D721Med (cell line): Measurements from ENCODE around the gene COX6A2.
"Not testable (repeated sequence)": the region's sequence is repeated elsewhere in the genome, so short reads cannot be mapped to it uniquely, and the experiment has no call there.

Experiments used
- DNase-seq: peaks from one replicate; pipeline ENCODE4 v3.0.0; 2011; ENCODE audit warnings: low spot score; ENCODE audit not compliant: insufficient read length
- FAIRE-seq: peaks from 2 replicates; lab custom pipeline; 2011; peaks lifted over from hg19 to GRCh38; lab: Jason Lieb, UNC
- TF ChIP-seq, protein P1 (sequence below): IDR thresholded peaks from 2 replicates; pipeline ENCODE4 v1.5.1; 2012; ENCODE audit warnings: mild to moderate bottlenecking, control low read depth; ENCODE audit not compliant: insufficient read depth; ENCODE audit errors: missing control alignments

The COX6A2 gene

DNA sequence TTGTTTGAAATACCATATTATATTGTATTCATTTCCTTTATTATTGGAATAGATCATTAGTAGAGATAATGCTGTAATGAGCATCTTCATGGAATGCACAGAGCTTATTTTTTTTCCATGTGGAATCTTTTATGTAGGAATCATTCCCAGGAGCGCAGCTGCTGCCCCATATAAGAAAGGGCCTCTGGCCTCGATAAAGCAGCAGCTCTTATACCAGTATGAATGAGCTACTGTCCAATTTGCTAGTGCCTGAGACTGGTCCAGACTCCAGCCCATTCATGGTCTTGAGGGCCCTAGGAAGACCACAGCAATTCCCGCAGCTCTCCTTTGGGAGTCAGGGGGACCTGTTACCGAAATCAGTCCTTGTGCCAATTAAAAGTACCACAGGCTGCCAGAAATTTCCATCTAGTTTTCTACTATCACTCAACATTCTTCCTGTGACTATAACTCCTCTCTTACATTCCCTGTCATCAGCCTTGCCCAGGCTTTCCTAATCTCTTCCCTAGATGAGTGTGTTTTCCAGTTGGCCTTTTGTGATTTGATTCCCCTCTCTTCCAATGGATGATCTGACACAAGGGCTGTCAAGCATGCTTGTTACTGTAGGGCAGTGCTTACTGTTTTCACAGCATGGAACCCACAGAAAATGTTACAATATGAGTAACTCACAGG, 12.5 kb upstream of the COX6A2 start:
- FAIRE-seq (no peak), DNase-seq (no peak)
- TF ChIP-seq, protein P1, sequence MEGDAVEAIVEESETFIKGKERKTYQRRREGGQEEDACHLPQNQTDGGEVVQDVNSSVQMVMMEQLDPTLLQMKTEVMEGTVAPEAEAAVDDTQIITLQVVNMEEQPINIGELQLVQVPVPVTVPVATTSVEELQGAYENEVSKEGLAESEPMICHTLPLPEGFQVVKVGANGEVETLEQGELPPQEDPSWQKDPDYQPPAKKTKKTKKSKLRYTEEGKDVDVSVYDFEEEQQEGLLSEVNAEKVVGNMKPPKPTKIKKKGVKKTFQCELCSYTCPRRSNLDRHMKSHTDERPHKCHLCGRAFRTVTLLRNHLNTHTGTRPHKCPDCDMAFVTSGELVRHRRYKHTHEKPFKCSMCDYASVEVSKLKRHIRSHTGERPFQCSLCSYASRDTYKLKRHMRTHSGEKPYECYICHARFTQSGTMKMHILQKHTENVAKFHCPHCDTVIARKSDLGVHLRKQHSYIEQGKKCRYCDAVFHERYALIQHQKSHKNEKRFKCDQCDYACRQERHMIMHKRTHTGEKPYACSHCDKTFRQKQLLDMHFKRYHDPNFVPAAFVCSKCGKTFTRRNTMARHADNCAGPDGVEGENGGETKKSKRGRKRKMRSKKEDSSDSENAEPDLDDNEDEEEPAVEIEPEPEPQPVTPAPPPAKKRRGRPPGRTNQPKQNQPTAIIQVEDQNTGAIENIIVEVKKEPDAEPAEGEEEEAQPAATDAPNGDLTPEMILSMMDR: no peak

- TF ChIP-seq, protein P1: no peak
- DNase-seq (no peak), FAIRE-seq (no peak)
Observed at GRCh38 chr16:31439519-31439918, 11.4 kb upstream of the COX6A2 start.

DNA sequence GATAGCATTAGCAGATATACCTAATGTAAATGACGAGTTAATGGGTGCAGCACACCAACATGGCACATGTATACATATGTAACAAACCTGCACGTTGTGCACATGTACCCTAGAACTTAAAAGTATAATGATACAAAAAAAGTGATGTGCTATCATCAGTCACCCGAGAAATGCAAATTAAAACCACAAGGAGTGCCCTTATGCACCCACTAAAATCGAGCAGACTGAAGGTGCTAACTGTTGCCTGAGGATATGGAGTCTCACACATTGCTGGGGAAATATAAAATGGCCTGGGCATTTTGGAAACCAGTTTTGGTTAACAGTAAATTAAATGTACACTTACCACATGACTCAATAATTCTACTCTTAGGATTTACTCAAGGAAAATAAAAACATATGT, 10.9 kb upstream of the COX6A2 start:
- DNase-seq, FAIRE-seq: not testable (repeated sequence)

DNA sequence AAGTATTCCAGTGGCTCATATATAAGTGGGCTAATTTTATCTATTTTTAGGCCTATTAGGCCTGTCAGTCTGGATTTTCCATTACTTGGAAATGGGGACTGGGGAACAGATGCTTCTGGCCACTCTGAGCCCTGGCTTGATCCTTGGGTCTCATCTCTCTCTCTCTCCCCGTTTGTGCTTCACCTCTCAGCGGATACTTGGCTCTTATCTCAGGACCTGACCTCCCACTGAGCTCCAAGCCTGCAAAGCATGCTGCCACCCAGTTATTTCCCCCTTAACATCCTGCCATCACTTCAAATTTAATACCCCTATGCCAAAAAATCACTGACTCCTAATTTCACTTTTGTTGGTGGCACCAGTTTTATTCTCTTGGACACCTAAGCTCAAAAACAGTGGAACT, 10.3 kb upstream of the COX6A2 start:
- TF ChIP-seq, protein P1: no peak
- FAIRE-seq (no peak), DNase-seq (no peak)

DNA sequence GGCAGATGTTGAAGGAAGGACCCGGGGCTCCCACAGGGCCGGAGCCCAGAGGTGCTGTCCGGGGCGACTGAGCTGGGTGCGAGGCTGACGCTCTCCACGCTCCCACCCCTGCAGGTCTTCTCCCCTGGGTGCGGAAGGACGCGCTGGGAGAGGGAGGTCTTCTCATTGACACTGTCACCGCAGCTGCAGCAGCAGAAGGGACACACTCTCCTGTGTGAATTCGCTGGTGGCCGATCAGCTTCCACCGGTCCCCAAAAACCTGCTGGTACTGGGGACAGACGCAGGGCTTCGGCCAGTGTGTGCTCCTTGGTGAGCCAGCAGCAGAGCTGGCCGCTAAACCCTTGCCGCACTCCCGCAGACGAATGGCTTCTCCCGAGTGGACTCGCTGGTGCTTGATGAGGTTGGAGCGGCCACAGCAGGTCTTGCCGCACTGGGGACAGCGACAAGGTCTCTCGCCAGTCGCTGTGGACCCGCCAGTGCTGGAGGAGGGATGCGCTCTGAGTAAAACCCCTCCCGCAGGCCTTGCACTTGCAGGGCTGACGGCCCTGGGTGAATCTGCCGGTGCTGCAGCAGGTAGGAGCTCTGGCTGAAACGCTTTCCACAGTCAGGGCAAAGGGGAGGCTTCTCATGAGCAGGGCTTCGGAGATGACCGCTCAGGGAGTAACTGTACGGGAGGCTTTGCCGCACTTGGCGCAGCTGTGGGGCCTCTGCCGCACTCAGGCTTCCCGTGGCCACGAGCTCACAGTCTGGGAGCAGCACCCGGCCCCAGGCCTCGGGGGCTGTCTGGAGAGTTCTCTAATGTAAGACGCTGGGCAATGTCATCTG, 8.3 kb upstream of the COX6A2 start:
- FAIRE-seq (no peak), DNase-seq (no peak)
- TF ChIP-seq, protein P1: no peak

- FAIRE-seq: no peak
Observed at GRCh38 chr16:31435341-31436220, 7.4 kb upstream of the COX6A2 start.

More at GRCh38 chr16:31435341-31436220, 7.4 kb upstream of the COX6A2 start:
- TF ChIP-seq, protein P1: no peak
- DNase-seq: no peak
